MG63 (cell line): ENCODE results near the gene TMEM222. TPM values are rescaled to one million over a fixed set of nuclear protein-coding genes. Genes with fewer than 3 reads are reported as not detected.
"Not testable (repeated sequence)": the region's sequence is repeated elsewhere in the genome, so short reads cannot be mapped to it uniquely, and the experiment has no call there.

Source experiments
- DNase-seq: peaks from one replicate; pipeline ENCODE4 v3.0.0-alpha.2; 2020
- H3K27me3 ChIP-seq: fragments of 250-450 bp; sonication (Bioruptor Pico); 2 replicates; pipeline ENCODE4 v1.5.1; 2020; ENCODE audit warnings: mild to moderate bottlenecking, moderate library complexity
- H3K36me3 ChIP-seq: fragments of 250-450 bp; sonication (Bioruptor Pico); 2 replicates; pipeline ENCODE4 v1.5.1; 2020; ENCODE audit warnings: mild to moderate bottlenecking, moderate library complexity
- H3K4me3 ChIP-seq: fragments of 250-450 bp; sonication (Bioruptor Pico); 2 replicates; pipeline ENCODE4 v1.5.1; 2020; ENCODE audit warnings: mild to moderate bottlenecking, moderate library complexity
- H3K9me3 ChIP-seq: fragments of 250-450 bp; sonication (Bioruptor Pico); 2 replicates; pipeline ENCODE4 v1.5.1; 2020; ENCODE audit warnings: mild to moderate bottlenecking, moderate library complexity
- total RNA-seq: library from RNA; depleted of rRNA; stranded (reverse); fragments of >200 nt; shearing (Covaris generic); gene quantifications from 2 replicates; pipeline ENCODE4 v1.2.3, GENCODE V29; 2014; ENCODE audit warnings: low replicate concordance; rRNA removed

The TMEM222 gene, protein sequence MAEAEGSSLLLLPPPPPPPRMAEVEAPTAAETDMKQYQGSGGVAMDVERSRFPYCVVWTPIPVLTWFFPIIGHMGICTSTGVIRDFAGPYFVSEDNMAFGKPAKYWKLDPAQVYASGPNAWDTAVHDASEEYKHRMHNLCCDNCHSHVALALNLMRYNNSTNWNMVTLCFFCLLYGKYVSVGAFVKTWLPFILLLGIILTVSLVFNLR
- 31.8 and 54.2 TPM in 2 replicates for total RNA-seq

GRCh38 chr1:27321813-27322568 is at the start of gene TMEM222:
Gene TMEM222, plus strand, starts transcription at chr1:27322163. Its CDS starts 35 bp downstream, at chr1:27322198.
- peak; percentile 98 for DNase-seq
- peak within 1 kb of the TSS; percentile 99 for H3K4me3 ChIP-seq
- H3K36me3 ChIP-seq = peaks cover 35% of the 10 kb centered on the region
- no peaks in the 10 kb centered on the region for H3K27me3 ChIP-seq
- no peaks in the 10 kb centered on the region for H3K9me3 ChIP-seq

DNA sequence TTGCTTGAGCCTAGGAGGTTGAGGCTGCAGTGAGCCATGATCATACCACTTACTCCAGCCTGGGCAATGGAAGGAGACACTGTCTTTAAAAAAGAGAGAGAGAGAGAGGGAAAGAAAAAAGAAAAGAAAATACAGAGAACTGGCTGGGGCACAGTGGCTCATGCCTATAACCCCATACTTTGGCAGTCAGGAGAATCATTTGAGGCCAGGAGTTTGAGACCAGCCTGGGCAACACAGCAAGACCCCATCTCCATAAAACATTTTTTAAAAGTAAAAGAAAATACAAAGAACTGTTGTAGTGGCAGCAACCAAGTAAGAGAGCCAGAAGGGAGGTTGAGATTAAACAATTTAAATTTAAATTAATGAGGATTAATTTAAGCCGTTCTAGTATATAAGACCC is 47.8 kb upstream of the TMEM222 start:
- no peak for DNase-seq
- no peaks in the 10 kb centered on the region for H3K36me3 ChIP-seq
- H3K9me3 ChIP-seq = no peaks in the 10 kb centered on the region
- no peak overlapping the region for H3K4me3 ChIP-seq
- no peaks in the 10 kb centered on the region for H3K27me3 ChIP-seq

- Histone ChIP-seq H3K36me3 (no peaks in the 10 kb centered on the region), H3K9me3 (no peaks in the 10 kb centered on the region), H3K27me3 (no peaks in the 10 kb centered on the region), H3K4me3 (no peak overlapping the region)
- no peak for DNase-seq
Observed at GRCh38 chr1:27275696-27276095, 46.3 kb upstream of the TMEM222 start.

DNA sequence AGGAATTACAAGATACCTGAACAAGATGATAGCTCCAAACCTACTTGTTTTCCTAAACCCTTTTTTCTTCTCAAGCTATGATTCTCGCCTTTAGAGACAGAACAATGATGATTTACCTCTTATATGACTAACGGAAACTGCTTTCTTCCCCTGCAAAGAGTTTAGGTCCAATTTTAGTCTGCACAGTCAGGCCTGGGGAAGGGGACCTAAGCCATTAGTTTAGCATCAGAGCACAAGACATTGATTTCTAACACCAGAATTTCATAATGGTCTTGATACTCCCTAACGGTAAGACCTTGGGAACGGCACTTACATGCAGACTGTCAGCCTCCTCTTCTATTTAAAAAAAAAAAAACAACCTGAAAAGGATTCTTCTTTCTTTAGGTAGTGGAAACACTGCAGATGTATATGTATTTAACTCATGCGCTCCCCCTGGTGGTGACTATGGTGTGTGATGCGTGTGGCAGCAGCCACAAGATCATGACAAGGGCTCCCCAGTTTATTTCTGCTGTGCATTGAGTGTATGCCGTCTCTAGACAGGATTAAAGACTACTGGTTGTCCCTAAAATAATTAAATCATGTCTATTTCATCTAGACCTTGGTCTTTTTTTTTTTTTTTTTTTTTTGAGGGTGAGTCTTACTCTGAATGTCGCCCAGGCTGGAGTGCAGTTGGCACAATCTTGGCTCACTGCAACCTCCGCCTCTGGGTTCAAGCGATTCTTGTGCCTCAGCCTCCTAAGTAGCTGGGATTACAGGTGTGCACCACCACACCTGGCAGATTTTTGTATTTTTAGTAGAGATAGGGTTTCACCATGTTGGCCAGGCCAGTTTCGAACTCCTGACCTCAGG is 37.3 kb upstream of the TMEM222 start:
- Histone ChIP-seq H3K36me3 (peaks cover 3% of the 10 kb centered on the region; the same call in 1 of the 2 replicates), H3K9me3 (no peaks in the 10 kb centered on the region), H3K4me3 (no peak overlapping the region), H3K27me3 (no peaks in the 10 kb centered on the region)
- peak; percentile 62 for DNase-seq

DNA sequence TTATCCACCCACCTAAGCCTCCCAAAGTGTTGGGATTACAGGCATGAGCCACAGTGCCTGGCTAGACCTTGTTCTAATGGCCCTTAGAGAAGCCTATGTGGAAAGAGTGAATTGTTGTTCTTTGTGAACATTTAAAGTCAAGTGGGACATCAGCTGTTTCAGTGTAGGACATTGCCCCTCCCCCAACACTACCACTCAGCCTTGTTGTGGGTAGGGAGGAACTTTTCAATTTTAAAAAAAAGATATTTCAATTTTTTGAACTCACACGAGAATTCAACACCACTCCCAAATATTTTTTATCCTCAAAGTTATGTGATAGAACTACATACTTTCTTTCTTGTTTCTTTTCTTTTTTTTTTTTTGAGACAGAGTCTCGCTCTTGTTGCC is 36.7 kb upstream of the TMEM222 start:
- no peaks in the 10 kb centered on the region for H3K9me3 ChIP-seq
- no peak overlapping the region for H3K4me3 ChIP-seq
- peaks cover 3% of the 10 kb centered on the region; the same call in 1 of the 2 replicates for H3K36me3 ChIP-seq
- DNase-seq = no peak
- H3K27me3 ChIP-seq = no peaks in the 10 kb centered on the region

- H3K36me3 ChIP-seq, H3K9me3 ChIP-seq, H3K27me3 ChIP-seq, DNase-seq, H3K4me3 ChIP-seq: not testable (repeated sequence)
Observed at GRCh38 chr1:27285821-27286220, 36.1 kb upstream of the TMEM222 start.

- H3K4me3 ChIP-seq, DNase-seq, H3K9me3 ChIP-seq, H3K27me3 ChIP-seq, H3K36me3 ChIP-seq: not testable (repeated sequence)
Observed at GRCh38 chr1:27289125-27289524, 32.8 kb upstream of the TMEM222 start.

DNA sequence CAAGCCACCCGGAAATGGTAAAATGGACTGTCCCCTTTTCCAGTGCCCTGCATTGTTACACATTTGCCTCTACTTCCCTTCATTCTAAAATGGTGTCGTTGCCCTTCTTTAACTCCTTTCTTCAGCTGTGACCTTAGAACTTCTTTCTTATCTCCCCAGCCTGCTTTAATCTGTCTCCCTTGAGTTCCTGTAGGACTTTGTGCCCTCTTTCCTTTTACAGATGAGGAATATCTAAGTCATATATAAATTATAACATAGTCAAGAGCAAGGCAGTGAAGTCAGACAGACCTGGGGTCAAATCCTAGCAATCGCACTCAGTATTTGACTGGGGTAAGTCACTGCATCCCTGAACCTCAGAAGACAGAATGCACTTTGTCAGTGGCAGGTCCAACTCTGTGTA is 31.4 kb upstream of the TMEM222 start:
- Histone ChIP-seq H3K36me3 (no peaks in the 10 kb centered on the region), H3K27me3 (no peaks in the 10 kb centered on the region), H3K4me3 (no peak overlapping the region), H3K9me3 (no peaks in the 10 kb centered on the region)
- no peak for DNase-seq

GRCh38 chr1:27292106-27292505 is 29.9 kb upstream of the TMEM222 start:
- no peaks in the 10 kb centered on the region for H3K27me3 ChIP-seq
- H3K36me3 ChIP-seq = no peaks in the 10 kb centered on the region; the same call in 1 of the 2 replicates
- no peaks in the 10 kb centered on the region for H3K9me3 ChIP-seq
- no peak for DNase-seq
- no peak overlapping the region for H3K4me3 ChIP-seq

DNA sequence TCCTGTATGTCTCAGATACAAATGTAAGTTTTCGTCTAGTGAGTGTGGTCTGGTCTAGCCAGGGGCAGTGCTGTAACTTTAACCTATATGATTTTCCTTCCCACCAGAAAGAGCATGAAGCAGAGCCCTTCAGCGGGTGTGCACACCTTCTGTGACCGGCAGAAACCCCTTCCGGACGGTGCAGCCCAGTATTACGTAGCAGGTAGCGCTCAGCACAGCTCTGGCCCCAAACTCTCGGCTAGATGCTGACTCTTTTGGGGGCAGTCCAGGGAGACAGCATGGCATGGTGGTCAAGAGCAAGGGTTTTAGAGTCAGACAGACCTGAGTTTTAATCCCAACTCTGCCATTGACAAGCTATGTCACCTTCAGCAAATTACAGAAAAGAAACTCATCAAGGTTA is 28.0 kb upstream of the TMEM222 start:
- Histone ChIP-seq H3K27me3 (no peaks in the 10 kb centered on the region), H3K4me3 (no peak overlapping the region), H3K36me3 (peaks cover 7% of the 10 kb centered on the region), H3K9me3 (no peaks in the 10 kb centered on the region)
- no peak for DNase-seq

DNA sequence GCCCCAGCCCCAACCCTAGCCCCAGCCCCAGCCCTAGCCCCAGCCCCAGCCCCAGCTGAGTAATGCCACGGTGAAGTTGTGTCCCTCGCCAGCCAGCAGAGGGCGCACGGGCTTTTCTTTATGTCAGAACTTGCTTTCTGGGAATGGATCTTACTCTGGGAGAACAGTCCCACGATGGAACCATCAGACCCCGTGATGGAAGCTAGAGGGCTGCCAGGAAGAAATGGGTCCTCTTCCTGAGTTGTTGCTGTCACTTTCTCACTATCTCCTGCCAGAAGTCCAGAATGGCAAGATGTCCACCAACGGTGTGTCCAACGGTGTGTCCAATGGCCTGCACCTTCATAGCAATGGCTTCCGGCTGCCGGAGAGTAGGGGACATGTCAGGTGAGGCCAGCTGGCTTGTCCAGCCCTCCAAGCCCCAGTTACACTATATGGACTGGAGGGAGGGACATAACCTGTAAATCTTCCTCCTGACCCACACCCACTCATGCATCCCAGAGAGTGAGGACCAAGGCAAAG is 25.1 kb upstream of the TMEM222 start:
- Histone ChIP-seq H3K36me3 (peaks cover 7% of the 10 kb centered on the region), H3K4me3 (no peak overlapping the region), H3K27me3 (no peaks in the 10 kb centered on the region), H3K9me3 (no peaks in the 10 kb centered on the region)
- peak; percentile 42 for DNase-seq

GRCh38 chr1:27297903-27298302 is 24.1 kb upstream of the TMEM222 start:
- H3K36me3 ChIP-seq = peaks cover 7% of the 10 kb centered on the region
- H3K9me3 ChIP-seq = no peaks in the 10 kb centered on the region
- H3K4me3 ChIP-seq = no peak overlapping the region
- no peaks in the 10 kb centered on the region for H3K27me3 ChIP-seq
- DNase-seq = no peak

GRCh38 chr1:27298632-27299384 is 23.2 kb upstream of the TMEM222 start:
- Histone ChIP-seq H3K27me3 (no peaks in the 10 kb centered on the region), H3K4me3 (no peak overlapping the region), H3K9me3 (no peaks in the 10 kb centered on the region), H3K36me3 (peaks cover 7% of the 10 kb centered on the region)
- DNase-seq = no peak

- DNase-seq = peak; percentile 98
- H3K27me3 ChIP-seq = no peaks in the 10 kb centered on the region
- no peaks in the 10 kb centered on the region for H3K9me3 ChIP-seq
- H3K4me3 ChIP-seq = no peak overlapping the region
- H3K36me3 ChIP-seq = peaks cover 7% of the 10 kb centered on the region
Observed at GRCh38 chr1:27299385-27300271, 22.3 kb upstream of the TMEM222 start.

GRCh38 chr1:27300341-27301051 is 21.5 kb upstream of the TMEM222 start:
- no peak overlapping the region for H3K4me3 ChIP-seq

More at GRCh38 chr1:27300341-27301051, 21.5 kb upstream of the TMEM222 start:
- Histone ChIP-seq H3K36me3 (peaks cover 7% of the 10 kb centered on the region), H3K9me3 (no peaks in the 10 kb centered on the region), H3K27me3 (no peaks in the 10 kb centered on the region)
- DNase-seq = peak; percentile 88
